Activated naive CD4-positive, alpha-beta T cell treated with anti-CD3 and anti-CD28 coated beads, Interleukin-2, amount 10 ng/mL, durations not matched to agents 7 days and 5 days (primary cell): Measurements from ENCODE around the gene MRPL55.
A peak's percentile ranks its signal among the peaks of the same experiment; 100 is the strongest.

Experiments
- CTCF ChIA-PET: fragments of 350-600 bp; sonication (Branson Sonifier 250); formaldehyde crosslinking; loops from one replicate; lab custom pipeline; 2021; ENCODE audit warnings: antibody characterized with exemption; lab: Charles Lee
- DNase-seq: peaks from one replicate; pipeline ENCODE4 v3.0.0-alpha.2; 2020
- H3K27ac Mint-ChIP-seq: one replicate; pipeline ENCODE4 v1.8.0; 2021; ENCODE audit warnings: mild to moderate bottlenecking, moderate library complexity, mixed read lengths
- H3K27me3 Mint-ChIP-seq: one replicate; pipeline ENCODE4 v1.8.0; 2021; ENCODE audit warnings: mild to moderate bottlenecking, mixed read lengths
- H3K36me3 Mint-ChIP-seq: one replicate; pipeline ENCODE4 v1.8.0; 2021; ENCODE audit warnings: mixed read lengths
- H3K4me1 Mint-ChIP-seq: one replicate; pipeline ENCODE4 v1.8.0; 2021; ENCODE audit warnings: mixed read lengths
- H3K4me3 Mint-ChIP-seq: one replicate; pipeline ENCODE4 v1.8.0; 2021; ENCODE audit warnings: mild to moderate bottlenecking, moderate library complexity, mixed read lengths
- H3K9me3 Mint-ChIP-seq: one replicate; pipeline ENCODE4 v1.8.0; 2021; ENCODE audit warnings: mixed read lengths

The MRPL55 gene

DNA sequence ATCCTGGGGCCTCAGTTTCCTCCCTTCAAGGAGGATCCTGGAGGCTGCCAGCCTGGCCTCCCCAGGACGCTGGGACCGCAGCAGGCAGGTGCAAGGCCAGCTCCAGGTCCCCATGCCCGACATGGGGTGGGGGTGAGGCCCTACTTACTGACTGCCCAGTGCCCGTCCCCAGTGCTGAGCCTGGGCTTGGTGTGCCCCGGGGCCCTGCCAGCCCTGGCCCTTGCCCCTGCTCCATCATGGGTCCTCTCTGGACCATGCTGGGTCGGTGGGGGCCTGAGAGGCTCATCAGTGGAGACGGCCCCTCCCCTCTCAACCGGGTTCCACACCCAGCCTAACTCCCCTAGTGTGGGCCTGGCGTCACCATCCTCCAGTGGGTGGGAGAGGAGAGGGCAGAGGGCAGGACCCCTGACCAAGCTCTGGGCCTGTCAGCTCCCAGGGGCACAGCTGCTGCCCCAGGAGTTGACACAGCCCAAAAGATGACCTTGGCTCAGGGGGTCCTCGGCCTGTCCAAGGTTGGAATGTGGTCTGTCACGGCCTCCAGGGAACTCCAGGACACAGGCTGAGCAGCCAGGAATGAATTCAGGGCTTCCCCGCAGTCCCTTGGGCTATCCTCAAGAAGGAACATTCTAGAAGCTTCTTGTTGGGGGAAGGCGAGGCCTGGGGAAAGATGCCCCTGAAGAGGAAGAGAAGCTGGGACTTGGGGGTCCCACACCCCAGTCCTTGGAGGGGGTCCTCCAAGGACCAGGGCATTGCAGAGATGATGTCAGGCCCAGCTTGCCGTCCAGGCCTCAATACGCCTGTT is 44.2 kb downstream of the MRPL55 start:
- H3K4me3 Mint-ChIP-seq = no peak overlapping the region
- H3K27me3 Mint-ChIP-seq = peaks cover 67% of the 10 kb centered on the region
- DNase-seq = peak; percentile 19
- H3K9me3 Mint-ChIP-seq = no peaks in the 10 kb centered on the region
- H3K27ac Mint-ChIP-seq = no peak overlapping the region
- CTCF ChIA-PET = no interaction called here
- H3K4me1 Mint-ChIP-seq = peaks cover 4% of the 10 kb centered on the region
- no peaks in the 10 kb centered on the region for H3K36me3 Mint-ChIP-seq

- no peaks in the 10 kb centered on the region for H3K36me3 Mint-ChIP-seq
- peaks cover 4% of the 10 kb centered on the region for H3K4me1 Mint-ChIP-seq
- no peak overlapping the region for H3K27ac Mint-ChIP-seq
- peak; percentile 15 for DNase-seq
- H3K4me3 Mint-ChIP-seq = no peak overlapping the region
- no peaks in the 10 kb centered on the region for H3K9me3 Mint-ChIP-seq
- H3K27me3 Mint-ChIP-seq = peaks cover 74% of the 10 kb centered on the region
- CTCF ChIA-PET = no interaction called here
These were observed 44.8 kb downstream of the MRPL55 start for GRCh38 chr1:228064296-228064695.

DNA sequence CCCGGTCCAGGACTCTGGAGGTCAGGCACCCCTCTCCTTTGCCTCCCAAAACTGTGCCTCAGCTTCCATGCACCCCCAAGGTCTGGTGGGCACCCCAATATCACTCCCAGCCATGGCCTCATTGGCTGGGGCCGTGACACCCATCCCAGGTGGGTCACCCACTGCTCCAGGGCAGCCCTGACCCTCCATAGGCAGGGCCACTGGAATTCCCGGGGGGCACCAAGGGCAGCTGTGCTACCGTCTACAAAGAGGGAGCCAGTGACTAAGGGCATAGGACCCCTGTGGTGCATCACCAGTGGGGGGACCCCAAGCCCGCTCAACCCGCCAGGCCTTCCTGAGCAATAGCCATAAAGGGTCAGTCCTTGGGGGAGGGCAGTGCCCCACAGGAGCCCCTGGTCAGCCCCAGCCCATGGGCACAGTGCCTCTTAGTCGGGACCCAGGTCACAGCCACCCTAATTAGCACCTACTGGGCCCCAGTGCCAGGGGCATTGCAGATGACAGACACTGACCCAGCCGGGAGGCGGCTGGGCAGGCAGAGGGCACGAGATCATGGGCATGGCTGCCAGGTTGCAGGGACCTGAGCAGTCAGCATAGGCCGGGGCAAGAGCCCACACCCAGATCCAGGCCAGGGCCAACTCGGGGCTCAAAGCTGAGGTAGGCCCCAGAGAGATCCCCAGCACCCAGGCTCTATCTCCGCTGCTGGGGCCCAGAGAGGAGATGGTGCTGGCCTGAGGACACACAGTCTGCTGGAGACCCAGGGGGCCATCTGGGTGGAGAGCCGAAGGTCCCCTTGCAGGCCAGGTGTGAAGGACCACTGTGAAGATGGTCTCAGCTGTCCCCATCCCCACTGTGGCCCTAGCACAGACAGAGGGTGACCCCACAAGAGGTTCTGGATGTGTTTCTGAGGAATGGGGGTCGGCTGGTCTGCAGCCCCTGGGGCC is 45.6 kb downstream of the MRPL55 start:
- H3K9me3 Mint-ChIP-seq = no peaks in the 10 kb centered on the region
- CTCF ChIA-PET = no interaction called here

GRCh38 chr1:228062812-228063211 is 46.3 kb downstream of the MRPL55 start:
- Mint-ChIP-seq H3K4me1 (peaks cover 4% of the 10 kb centered on the region), H3K27ac (no peak overlapping the region), H3K27me3 (peaks cover 89% of the 10 kb centered on the region), H3K4me3 (no peak overlapping the region), H3K36me3 (no peaks in the 10 kb centered on the region), H3K9me3 (no peaks in the 10 kb centered on the region)
- peak; percentile 8 for DNase-seq
- CTCF ChIA-PET = no interaction called here

More for the DNA sequence above, 45.6 kb downstream of the MRPL55 start:
- H3K27ac Mint-ChIP-seq = no peak overlapping the region
- H3K4me1 Mint-ChIP-seq = peaks cover 4% of the 10 kb centered on the region
- H3K27me3 Mint-ChIP-seq = peaks cover 82% of the 10 kb centered on the region
- no peaks in the 10 kb centered on the region for H3K36me3 Mint-ChIP-seq
- peak; percentile 19 for DNase-seq
- no peak overlapping the region for H3K4me3 Mint-ChIP-seq

DNA sequence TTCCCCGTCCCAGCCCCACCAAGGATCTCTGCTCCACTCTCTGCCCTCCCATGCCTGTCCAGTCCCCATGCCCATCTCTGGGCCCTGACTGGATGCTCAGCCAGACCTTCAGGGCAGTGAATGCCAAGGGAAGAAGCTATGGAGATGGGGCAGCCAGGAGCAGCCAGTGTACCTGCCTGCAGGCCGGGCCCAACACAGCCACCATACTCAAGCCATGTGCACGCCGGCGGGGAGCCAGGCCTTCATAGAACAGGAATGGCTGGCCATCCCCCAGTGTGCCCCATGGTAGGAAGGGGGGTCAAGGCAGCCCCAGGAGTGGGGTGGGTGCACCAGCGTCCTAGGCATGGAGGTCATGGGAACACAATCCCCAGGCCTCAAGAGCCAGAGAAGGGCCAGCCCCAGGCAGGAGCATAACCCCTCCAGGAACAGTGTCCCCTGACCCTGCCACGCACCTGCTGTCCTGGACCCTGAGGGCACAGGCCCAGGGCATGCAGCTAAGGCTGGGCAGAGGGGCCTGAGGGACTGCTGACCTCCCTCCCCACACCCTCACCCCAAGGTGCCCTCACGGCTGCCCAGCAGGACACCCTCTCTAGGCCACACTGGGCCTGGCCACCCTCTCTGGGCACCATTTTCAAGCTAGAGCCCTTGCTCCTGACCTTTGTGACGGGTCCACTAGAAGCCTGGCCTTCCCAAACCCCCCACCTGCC is 46.9 kb downstream of the MRPL55 start:
- CTCF ChIA-PET = no interaction called here
- Mint-ChIP-seq H3K27me3 (peaks cover 92% of the 10 kb centered on the region), H3K4me3 (no peak overlapping the region), H3K36me3 (no peaks in the 10 kb centered on the region), H3K4me1 (peaks cover 4% of the 10 kb centered on the region), H3K9me3 (no peaks in the 10 kb centered on the region), H3K27ac (no peak overlapping the region)
- peak; percentile 19 for DNase-seq

DNA sequence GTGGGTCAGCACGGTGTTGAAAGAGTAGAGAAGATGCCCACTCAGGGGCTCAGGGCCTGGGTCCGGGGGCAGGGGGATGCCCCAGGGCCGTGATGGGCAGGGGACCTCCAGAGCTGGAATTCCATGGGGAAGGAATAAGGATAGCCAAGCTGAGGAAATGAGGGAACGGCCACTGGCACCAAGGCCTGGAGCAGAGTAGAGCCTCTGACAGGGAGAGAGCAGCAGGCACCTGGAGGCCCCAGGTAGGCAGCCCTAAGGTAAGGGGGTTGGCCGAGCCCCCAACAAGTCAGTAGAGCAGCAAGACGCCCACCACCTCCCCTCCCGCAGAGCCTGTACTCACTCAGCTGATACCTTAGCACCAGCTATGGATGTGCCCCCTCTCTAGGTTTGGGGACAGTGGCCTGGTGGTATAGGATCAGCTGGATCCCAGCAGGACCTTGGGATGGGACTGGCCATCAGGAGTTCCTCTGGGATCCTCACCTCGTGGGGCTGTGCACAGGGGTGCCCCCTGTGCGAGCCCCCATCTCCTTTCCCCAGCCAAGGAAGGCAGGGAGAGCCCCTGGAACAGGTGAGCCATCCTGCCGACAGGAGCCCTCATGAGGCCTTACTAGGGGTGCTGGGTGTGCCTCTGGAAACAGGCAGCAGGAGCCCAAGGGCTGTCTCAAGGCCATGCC is 47.6 kb downstream of the MRPL55 start:
- H3K27ac Mint-ChIP-seq = no peak overlapping the region

DNA sequence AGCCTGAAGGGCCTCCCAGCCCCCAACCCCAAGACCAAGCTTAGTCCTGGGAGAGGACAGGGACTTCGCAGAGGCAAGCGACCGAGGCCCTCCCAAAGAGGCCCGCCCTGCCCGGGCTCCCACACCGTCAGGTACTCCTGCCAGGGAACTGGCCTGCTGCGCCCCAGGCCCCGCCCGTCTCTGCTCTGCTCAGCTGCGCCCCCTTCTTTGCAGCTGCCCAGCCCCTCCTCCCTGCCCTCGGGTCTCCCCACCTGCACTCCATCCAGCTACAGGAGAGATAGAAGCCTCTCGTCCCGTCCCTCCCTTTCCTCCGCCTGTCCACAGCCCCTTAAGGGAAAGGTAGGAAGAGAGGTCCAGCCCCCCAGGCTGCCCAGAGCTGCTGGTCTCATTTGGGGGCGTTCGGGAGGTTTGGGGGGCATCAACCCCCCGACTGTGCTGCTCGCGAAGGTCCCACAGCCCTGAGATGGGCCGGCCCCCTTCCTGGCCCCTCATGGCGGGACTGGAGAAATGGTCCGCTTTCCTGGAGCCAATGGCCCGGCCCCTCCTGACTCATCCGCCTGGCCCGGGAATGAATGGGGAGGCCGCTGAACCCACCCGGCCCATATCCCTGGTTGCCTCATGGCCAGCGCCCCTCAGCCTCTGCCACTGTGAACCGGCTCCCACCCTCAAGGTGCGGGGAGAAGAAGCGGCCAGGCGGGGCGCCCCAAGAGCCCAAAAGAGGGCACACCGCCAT is 48.5 kb downstream of the MRPL55 start:
- no peak overlapping the region for H3K27ac Mint-ChIP-seq
- no peaks in the 10 kb centered on the region for H3K36me3 Mint-ChIP-seq
- CTCF ChIA-PET = interaction anchor here (0.6 kb wide), 1 partner anchor 326 kb away, joined by 3 read pairs; the partner anchor contains the start of gene JMJD4

More for the DNA sequence above, 47.6 kb downstream of the MRPL55 start:
- Mint-ChIP-seq H3K36me3 (no peaks in the 10 kb centered on the region), H3K27me3 (peaks cover 91% of the 10 kb centered on the region), H3K4me3 (no peak overlapping the region), H3K9me3 (no peaks in the 10 kb centered on the region), H3K4me1 (peaks cover 4% of the 10 kb centered on the region)
- DNase-seq = peak; percentile 18
- CTCF ChIA-PET = no interaction called here

DNA sequence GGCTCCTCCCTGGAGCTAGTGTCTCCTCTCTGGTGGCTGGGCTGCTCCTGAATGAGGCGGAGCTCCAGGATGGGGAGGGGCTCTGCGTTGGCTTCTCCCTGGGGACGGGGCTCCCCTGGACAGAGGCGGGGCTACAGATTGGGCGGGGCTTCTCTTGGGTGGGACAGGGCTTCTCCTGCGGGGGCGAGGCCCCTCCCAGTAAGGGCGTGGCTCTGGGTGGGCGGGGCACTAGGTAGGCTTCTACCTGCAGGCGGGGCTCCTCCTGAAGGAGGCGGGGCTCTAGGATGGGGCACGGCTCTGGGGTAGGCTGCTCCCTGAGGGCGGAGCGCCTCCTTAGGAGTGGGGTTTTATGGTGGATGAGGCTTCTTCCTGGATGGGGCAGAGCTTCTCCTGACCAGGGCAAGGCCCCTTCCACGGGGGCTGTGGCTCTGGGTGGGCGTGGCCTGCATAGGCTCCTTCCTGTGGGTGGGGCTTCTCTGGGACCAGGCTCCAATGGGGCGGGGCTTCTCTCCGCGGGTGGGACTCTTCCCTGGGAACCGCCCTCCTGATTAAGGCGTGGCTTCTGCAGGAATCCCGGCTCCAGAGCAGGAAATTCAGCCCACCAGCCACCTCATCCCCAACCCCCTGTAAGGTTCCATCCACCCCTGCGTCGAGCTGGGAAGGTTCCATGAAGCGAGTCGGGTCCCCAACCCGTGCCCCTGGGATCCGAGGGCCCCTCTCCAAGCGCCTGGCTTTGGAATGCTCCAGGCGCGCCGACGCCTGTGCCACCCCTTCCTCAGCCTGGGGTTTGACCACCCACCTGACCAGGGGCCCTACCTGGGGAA is 49.3 kb downstream of the MRPL55 start:
- H3K4me1 Mint-ChIP-seq = peaks cover 4% of the 10 kb centered on the region
- H3K4me3 Mint-ChIP-seq = peak overlapping the region; percentile 66
- peak; percentile 84 for DNase-seq

More for the DNA sequence above, 48.5 kb downstream of the MRPL55 start:
- peak; percentile 24 for DNase-seq
- H3K4me1 Mint-ChIP-seq = peaks cover 4% of the 10 kb centered on the region
- H3K4me3 Mint-ChIP-seq = no peak overlapping the region
- H3K27me3 Mint-ChIP-seq = peaks cover 91% of the 10 kb centered on the region
- no peaks in the 10 kb centered on the region for H3K9me3 Mint-ChIP-seq

DNA sequence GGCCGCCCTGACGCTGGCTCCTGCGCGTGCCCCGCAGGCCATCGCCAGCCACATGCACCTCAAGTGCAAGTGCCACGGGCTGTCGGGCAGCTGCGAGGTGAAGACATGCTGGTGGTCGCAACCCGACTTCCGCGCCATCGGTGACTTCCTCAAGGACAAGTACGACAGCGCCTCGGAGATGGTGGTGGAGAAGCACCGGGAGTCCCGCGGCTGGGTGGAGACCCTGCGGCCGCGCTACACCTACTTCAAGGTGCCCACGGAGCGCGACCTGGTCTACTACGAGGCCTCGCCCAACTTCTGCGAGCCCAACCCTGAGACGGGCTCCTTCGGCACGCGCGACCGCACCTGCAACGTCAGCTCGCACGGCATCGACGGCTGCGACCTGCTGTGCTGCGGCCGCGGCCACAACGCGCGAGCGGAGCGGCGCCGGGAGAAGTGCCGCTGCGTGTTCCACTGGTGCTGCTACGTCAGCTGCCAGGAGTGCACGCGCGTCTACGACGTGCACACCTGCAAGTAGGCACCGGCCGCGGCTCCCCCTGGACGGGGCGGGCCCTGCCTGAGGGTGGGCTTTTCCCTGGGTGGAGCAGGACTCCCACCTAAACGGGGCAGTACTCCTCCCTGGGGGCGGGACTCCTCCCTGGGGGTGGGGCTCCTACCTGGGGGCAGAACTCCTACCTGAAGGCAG is 50.0 kb downstream of the MRPL55 start:
- Mint-ChIP-seq H3K36me3 (no peaks in the 10 kb centered on the region), H3K4me3 (peak overlapping the region; percentile 66), H3K4me1 (peaks cover 4% of the 10 kb centered on the region), H3K27ac (no peak overlapping the region), H3K9me3 (no peaks in the 10 kb centered on the region), H3K27me3 (peaks cover 89% of the 10 kb centered on the region)
- DNase-seq = peak; percentile 68
- CTCF ChIA-PET = no interaction called here

More for the DNA sequence above, 49.3 kb downstream of the MRPL55 start:
- no peaks in the 10 kb centered on the region for H3K36me3 Mint-ChIP-seq
- no peaks in the 10 kb centered on the region for H3K9me3 Mint-ChIP-seq
- CTCF ChIA-PET = interaction anchor here (0.6 kb wide), 1 partner anchor 325 kb away, joined by 3 read pairs; the partner anchor contains the start of gene JMJD4
- H3K27ac Mint-ChIP-seq = no peak overlapping the region
- peaks cover 85% of the 10 kb centered on the region for H3K27me3 Mint-ChIP-seq

DNA sequence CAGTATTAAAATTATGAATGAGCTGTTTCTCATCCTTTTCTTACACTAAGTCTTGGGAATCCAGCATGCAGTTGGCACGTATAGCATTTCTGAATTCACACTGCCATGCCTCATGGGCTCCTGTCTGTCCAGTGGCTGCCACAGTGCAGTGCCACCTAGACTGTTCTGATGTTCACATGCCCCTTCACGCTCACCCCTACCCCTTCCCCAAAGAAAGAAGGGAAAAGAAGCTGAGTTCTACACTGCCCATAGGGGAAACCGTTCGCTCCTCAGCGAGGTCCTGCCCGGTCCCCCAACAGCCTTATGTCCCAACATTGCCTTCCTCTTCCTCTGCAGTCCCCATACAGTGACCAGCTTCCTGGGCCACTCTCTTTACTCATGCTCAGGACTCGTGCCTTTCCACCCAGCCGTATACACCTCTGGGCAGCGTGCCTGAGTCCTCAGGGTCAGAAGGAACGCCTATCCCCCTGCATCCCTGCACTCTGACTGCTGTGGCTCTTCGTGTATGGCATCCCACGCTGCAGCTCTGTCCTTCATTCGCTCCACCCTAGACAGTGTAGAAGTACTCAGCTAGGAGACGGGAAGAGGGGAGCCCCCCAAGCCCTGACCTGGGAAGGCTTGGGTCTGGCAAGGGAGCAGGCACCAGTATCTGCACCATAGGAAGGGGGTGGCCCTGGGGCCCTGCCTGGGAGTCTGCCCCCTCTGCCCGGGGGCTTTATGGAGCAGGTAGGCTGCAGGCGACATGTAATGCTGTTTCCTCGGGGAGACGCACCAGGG is 50.7 kb downstream of the MRPL55 start:
- Mint-ChIP-seq H3K27ac (no peak overlapping the region), H3K9me3 (no peaks in the 10 kb centered on the region), H3K4me3 (no peak overlapping the region), H3K36me3 (no peaks in the 10 kb centered on the region), H3K27me3 (peaks cover 90% of the 10 kb centered on the region), H3K4me1 (peaks cover 4% of the 10 kb centered on the region)
- peak; percentile 14 for DNase-seq
- CTCF ChIA-PET = no interaction called here
